ENCODE measurements around the gene NUDT7. TPM values are rescaled to one million over a fixed set of nuclear protein-coding genes. Genes with fewer than 3 reads are reported as not detected.

The NUDT7 gene
- total and polyA plus RNA-seq, 4 donors: 6.8 to 18.3 (median 9.9) TPM

- TF ChIP-seq CTCF (IDR thresholded peaks at IDR 0.05; ENCODE audit: control extremely low read depth, extremely low read depth): no peak
- peaks cover 0 to 22% (median 0%) of the 10 kb centered on the region in 5 donors for H3K4me1 ChIP-seq (ENCODE audit: control insufficient read depth in 5 of 5, insufficient read depth in 5 of 5, low read length in 5 of 5)
- DNase-seq: no peak
- no peaks in the 10 kb centered on the region for H3K9me3 ChIP-seq (ENCODE audit: control insufficient read depth in 4 of 4, insufficient read depth in 3 of 4, low read length in 3 of 4)
- no peak overlapping the region for H3K4me3 ChIP-seq
- ATAC-seq (ENCODE audit: insufficient read depth, low FRiP score): no peak
- H3K36me3 ChIP-seq (ENCODE audit: control insufficient read depth in 4 of 4, insufficient read depth in 4 of 4, low read length in 4 of 4): no peaks in the 10 kb centered on the region
- H3K27me3 ChIP-seq (ENCODE audit: control insufficient read depth in 3 of 3, insufficient read depth in 3 of 3, low read length in 2 of 3): no peaks in the 10 kb centered on the region
- H3K9ac ChIP-seq (ENCODE audit: insufficient read depth in 1 of 2, low read length in 2 of 2): no peak overlapping the region
- WGBS, 2 donors: 81 to 83% methylated on average over 4 of the region's 4 CpGs
- H3K27ac ChIP-seq (ENCODE audit: low read depth in 1 of 2, low read length in 1 of 2): no peak overlapping the region
Measured at GRCh38 chr16:77686385-77686784, 35.9 kb upstream of the NUDT7 start.

GRCh38 chr16:77689971-77690370 is 32.3 kb upstream of the NUDT7 start:
- Histone ChIP-seq H3K4me1 (ENCODE audit: control insufficient read depth in 5 of 5, insufficient read depth in 5 of 5, low read length in 5 of 5) (peaks cover 0 to 4% (median 0%) of the 10 kb centered on the region in 5 donors), H3K9ac (ENCODE audit: insufficient read depth in 1 of 2, low read length in 2 of 2) (no peak overlapping the region), H3K36me3 (ENCODE audit: control insufficient read depth in 4 of 4, insufficient read depth in 4 of 4, low read length in 4 of 4) (no peaks in the 10 kb centered on the region), H3K27me3 (ENCODE audit: control insufficient read depth in 3 of 3, insufficient read depth in 3 of 3, low read length in 2 of 3) (no peaks in the 10 kb centered on the region), H3K9me3 (ENCODE audit: control insufficient read depth in 4 of 4, insufficient read depth in 3 of 4, low read length in 3 of 4) (peaks cover 0 to 2% (median 0%) of the 10 kb centered on the region in 4 donors), H3K27ac (ENCODE audit: low read depth in 1 of 2, low read length in 1 of 2) (no peak overlapping the region), H3K4me3 (no peak overlapping the region)
- DNase-seq (no peak), ATAC-seq (ENCODE audit: insufficient read depth, low FRiP score) (no peak)
- no peak for TF ChIP-seq CTCF (IDR thresholded peaks at IDR 0.05; ENCODE audit: control extremely low read depth, extremely low read depth)
- WGBS, 2 donors: 89 to 90% methylated on average over 5 of the region's 5 CpGs

GRCh38 chr16:77690416-77690815 is 31.9 kb upstream of the NUDT7 start:
- Histone ChIP-seq H3K9me3 (ENCODE audit: control insufficient read depth in 4 of 4, insufficient read depth in 3 of 4, low read length in 3 of 4) (peaks cover 0 to 2% (median 0%) of the 10 kb centered on the region in 4 donors), H3K4me1 (ENCODE audit: control insufficient read depth in 5 of 5, insufficient read depth in 5 of 5, low read length in 5 of 5) (peaks cover 0 to 2% (median 0%) of the 10 kb centered on the region in 5 donors), H3K36me3 (ENCODE audit: control insufficient read depth in 4 of 4, insufficient read depth in 4 of 4, low read length in 4 of 4) (no peaks in the 10 kb centered on the region), H3K9ac (ENCODE audit: insufficient read depth in 1 of 2, low read length in 2 of 2) (no peak overlapping the region), H3K4me3 (no peak overlapping the region), H3K27me3 (ENCODE audit: control insufficient read depth in 3 of 3, insufficient read depth in 3 of 3, low read length in 2 of 3) (no peaks in the 10 kb centered on the region), H3K27ac (ENCODE audit: low read depth in 1 of 2, low read length in 1 of 2) (no peak overlapping the region)
- ATAC-seq (ENCODE audit: insufficient read depth, low FRiP score) (no peak), DNase-seq (no peak)
- TF ChIP-seq CTCF (IDR thresholded peaks at IDR 0.05; ENCODE audit: control extremely low read depth, extremely low read depth): no peak
- WGBS, 2 donors: 76 to 82% methylated on average over 7 of the region's 7 CpGs

GRCh38 chr16:77692612-77693011 is 29.7 kb upstream of the NUDT7 start:
- no peak overlapping the region for H3K4me3 ChIP-seq
- no peak for TF ChIP-seq CTCF (IDR thresholded peaks at IDR 0.05; ENCODE audit: control extremely low read depth, extremely low read depth)
- H3K27ac ChIP-seq (ENCODE audit: low read depth in 1 of 2, low read length in 1 of 2): no peak overlapping the region
- 100% methylated on average over 1 of the region's 1 CpG for whole genome bisulfite sequencing, 2 donors
- H3K4me1 ChIP-seq (ENCODE audit: control insufficient read depth in 5 of 5, insufficient read depth in 5 of 5, low read length in 5 of 5): peaks cover 0 to 6% (median 0%) of the 10 kb centered on the region in 5 donors
- no peaks in the 10 kb centered on the region for H3K27me3 ChIP-seq (ENCODE audit: control insufficient read depth in 3 of 3, insufficient read depth in 3 of 3, low read length in 2 of 3)
- no peaks in the 10 kb centered on the region for H3K36me3 ChIP-seq (ENCODE audit: control insufficient read depth in 4 of 4, insufficient read depth in 4 of 4, low read length in 4 of 4)
- H3K9me3 ChIP-seq (ENCODE audit: control insufficient read depth in 4 of 4, insufficient read depth in 3 of 4, low read length in 3 of 4): peaks cover 0 to 2% (median 0%) of the 10 kb centered on the region in 4 donors
- ATAC-seq (ENCODE audit: insufficient read depth, low FRiP score) (no peak), DNase-seq (no peak)
- no peak overlapping the region for H3K9ac ChIP-seq (ENCODE audit: insufficient read depth in 1 of 2, low read length in 2 of 2)
